Left lobe of liver (tissue), 2 donors: ENCODE data around the gene RGS17. TPM values are rescaled to one million over a fixed set of nuclear protein-coding genes. Genes with fewer than 3 reads are reported as not detected.

Experiments used
- ATAC-seq: fragments of 200-7000 bp; cut with Tn5 transposase; one replicate; pipeline ENCODE4 v1.9.1; 2020; ENCODE audit warnings: mild to moderate bottlenecking, moderate library complexity
- DNase-seq: peaks from one replicate; pipeline ENCODE4 v3.0.0-alpha.2; 2020; ENCODE audit warnings: low spot score
- total RNA-seq: library from RNA; stranded (reverse); gene quantifications from one replicate; pipeline ENCODE4 v1.2.1, GENCODE V29; 2021
- donor health status: DM: no; HTN: no; CAD: no; lungs with moderate emphysema.
- donor health status: DM: no; HTN: yes; CAD: no.

Gene RGS17
- total RNA-seq, 1 donor from 2014 or later, result not detected

- ATAC-seq (no peak), DNase-seq (no peak)
These were observed 171.7 kb downstream of the RGS17 start for GRCh38 chr6:152959333-152959732.

- ATAC-seq (no peak), DNase-seq (no peak)
These were observed 173.3 kb downstream of the RGS17 start for GRCh38 chr6:152957796-152958195.

Other genes with a start within 250 kb of the RGS17 start
- 1.4 TPM for gene FBXO5, start 148.2 kb downstream of the RGS17 start, total RNA-seq
- gene MTRF1L, start 128.6 kb downstream of the RGS17 start, total RNA-seq, result 12.3 TPM